ENCODE results near the gene PHACTR3. TPM values are rescaled to one million over a fixed set of nuclear protein-coding genes. Genes with fewer than 3 reads are reported as not detected.

PHACTR3 gene
- total RNA-seq, 1 donor from 2014 or later = 2.1 TPM

GRCh38 chr20:59821788-59822187, 217.4 kb downstream of the PHACTR3 start:
- no peak overlapping the region for H3K27ac Mint-ChIP-seq
- no peak for TF ChIP-seq CTCF (conservative IDR thresholded peaks at IDR 0.05)
- peaks cover 16% of the 10 kb centered on the region for H3K27me3 Mint-ChIP-seq
- no peaks in the 10 kb centered on the region for H3K9me3 Mint-ChIP-seq
- no peaks in the 10 kb centered on the region for H3K36me3 Mint-ChIP-seq
- peaks cover 5% of the 10 kb centered on the region for H3K4me1 Mint-ChIP-seq (ENCODE audit: unreplicated experiment)
- no peak for DNase-seq (ENCODE audit: extremely low spot score, unreplicated experiment)
- no peak overlapping the region for H3K4me3 Mint-ChIP-seq

DNA sequence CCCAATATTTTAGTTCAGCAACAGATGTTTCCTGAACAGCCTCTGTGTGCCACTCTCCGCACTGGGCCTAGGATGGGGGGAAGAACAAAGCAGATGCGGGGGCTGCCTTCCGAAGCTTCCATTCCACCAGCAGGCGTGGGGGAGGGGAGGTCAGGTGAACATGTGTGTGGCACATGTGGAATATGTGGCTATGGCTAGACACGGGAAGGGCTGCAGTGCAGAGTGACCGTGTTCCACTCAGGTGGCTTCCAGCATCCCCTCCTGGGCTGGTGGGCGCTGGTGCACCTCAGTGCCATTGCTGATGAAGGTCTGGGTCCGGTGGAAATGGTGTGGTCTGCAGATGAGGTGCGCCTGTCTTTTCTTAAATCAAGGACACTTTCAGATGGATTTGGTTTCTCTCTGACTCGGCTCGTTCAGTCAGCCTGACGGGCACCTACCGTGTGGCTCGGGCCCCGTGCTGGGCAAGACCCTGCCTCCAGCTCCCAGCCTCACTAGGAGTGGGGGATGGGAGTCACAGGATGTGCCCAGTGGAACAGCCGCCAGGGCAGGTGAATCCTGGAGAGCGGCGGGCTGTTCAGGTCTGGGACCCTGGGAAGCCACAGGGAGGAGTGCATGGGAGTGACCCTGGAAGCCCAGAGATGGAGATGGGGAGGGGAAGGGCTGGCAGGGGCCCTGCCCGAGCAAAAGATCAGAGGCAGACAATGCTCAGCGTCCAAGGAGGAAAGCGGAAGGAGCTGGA, 218.1 kb downstream of the PHACTR3 start:
- no peak for DNase-seq (ENCODE audit: extremely low spot score, unreplicated experiment)
- Mint-ChIP-seq H3K36me3 (no peaks in the 10 kb centered on the region), H3K4me3 (no peak overlapping the region), H3K27me3 (peaks cover 19% of the 10 kb centered on the region), H3K27ac (no peak overlapping the region), H3K4me1 (ENCODE audit: unreplicated experiment) (peaks cover 5% of the 10 kb centered on the region), H3K9me3 (no peaks in the 10 kb centered on the region)
- no peak for TF ChIP-seq CTCF (conservative IDR thresholded peaks at IDR 0.05)

- no peak overlapping the region for H3K27ac Mint-ChIP-seq
- H3K4me1 Mint-ChIP-seq (ENCODE audit: unreplicated experiment) = peaks cover 5% of the 10 kb centered on the region
- no peak overlapping the region for H3K4me3 Mint-ChIP-seq
- H3K9me3 Mint-ChIP-seq = no peaks in the 10 kb centered on the region
- DNase-seq (ENCODE audit: extremely low spot score, unreplicated experiment) = no peak
- H3K36me3 Mint-ChIP-seq = no peaks in the 10 kb centered on the region
- H3K27me3 Mint-ChIP-seq = peaks cover 19% of the 10 kb centered on the region
- no peak for TF ChIP-seq CTCF (conservative IDR thresholded peaks at IDR 0.05)
These were observed 218.7 kb downstream of the PHACTR3 start for GRCh38 chr20:59823030-59823423.

GRCh38 chr20:59823491-59824259, 219.3 kb downstream of the PHACTR3 start:
- Mint-ChIP-seq H3K36me3 (no peaks in the 10 kb centered on the region), H3K4me3 (no peak overlapping the region), H3K27ac (no peak overlapping the region), H3K4me1 (ENCODE audit: unreplicated experiment) (peaks cover 5% of the 10 kb centered on the region), H3K9me3 (no peaks in the 10 kb centered on the region), H3K27me3 (peaks cover 24% of the 10 kb centered on the region)
- no peak for DNase-seq (ENCODE audit: extremely low spot score, unreplicated experiment)
- no peak for TF ChIP-seq CTCF (conservative IDR thresholded peaks at IDR 0.05)

DNA sequence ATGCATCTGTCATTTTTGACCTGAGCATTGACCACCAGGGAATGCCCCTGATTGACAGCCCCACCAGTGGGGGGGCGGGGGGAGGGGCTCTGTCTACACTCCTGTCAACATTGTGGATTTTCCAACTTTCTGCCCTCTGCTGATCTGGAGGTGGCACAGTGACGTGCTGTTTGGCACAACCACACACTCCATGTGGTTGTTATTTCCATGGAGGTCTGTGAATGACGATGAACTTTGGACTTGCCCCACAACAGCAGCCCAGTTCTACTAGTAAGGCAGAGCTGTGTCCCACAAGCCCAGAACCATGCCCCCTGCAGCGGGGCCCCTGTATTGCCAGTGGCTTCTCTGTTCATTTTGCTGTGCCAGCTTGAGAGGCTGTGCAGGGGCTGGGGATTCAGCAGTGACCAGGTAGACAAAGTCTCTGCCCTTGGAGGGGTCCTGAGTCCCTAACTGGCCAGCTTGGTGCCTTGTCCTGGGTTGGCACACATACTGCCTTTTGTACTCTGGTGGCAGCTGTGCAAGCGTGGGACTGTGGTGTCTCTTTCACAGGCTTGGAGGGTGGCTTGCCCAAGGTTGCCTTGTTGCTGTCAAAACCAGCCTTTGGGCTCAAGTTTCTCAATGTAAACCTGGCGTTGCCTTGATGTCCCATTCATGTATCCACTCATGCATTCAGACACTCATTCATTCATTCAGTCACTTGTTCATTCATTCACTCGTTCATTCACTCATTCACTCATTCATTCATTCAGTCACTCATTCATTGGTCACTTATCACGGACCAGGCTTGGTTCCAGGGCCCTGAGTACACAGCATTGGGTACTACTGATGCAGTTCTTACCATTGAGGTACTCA, 220.6 kb downstream of the PHACTR3 start:
- no peak for DNase-seq (ENCODE audit: extremely low spot score, unreplicated experiment)
- H3K27me3 Mint-ChIP-seq = peaks cover 33% of the 10 kb centered on the region
- H3K27ac Mint-ChIP-seq = no peak overlapping the region
- H3K36me3 Mint-ChIP-seq = no peaks in the 10 kb centered on the region
- no peak overlapping the region for H3K4me3 Mint-ChIP-seq
- H3K9me3 Mint-ChIP-seq = no peaks in the 10 kb centered on the region
- TF ChIP-seq CTCF (conservative IDR thresholded peaks at IDR 0.05) = no peak
- H3K4me1 Mint-ChIP-seq (ENCODE audit: unreplicated experiment) = peaks cover 5% of the 10 kb centered on the region
